Glomerular visceral epithelial cell (primary cell): ENCODE measurements around the gene COL20A1.

Experiments used
- DNase-seq: peaks from one replicate; pipeline ENCODE4 v3.0.0-alpha.2; 2016; ENCODE audit errors: extremely low spot score

COL20A1 gene

DNA sequence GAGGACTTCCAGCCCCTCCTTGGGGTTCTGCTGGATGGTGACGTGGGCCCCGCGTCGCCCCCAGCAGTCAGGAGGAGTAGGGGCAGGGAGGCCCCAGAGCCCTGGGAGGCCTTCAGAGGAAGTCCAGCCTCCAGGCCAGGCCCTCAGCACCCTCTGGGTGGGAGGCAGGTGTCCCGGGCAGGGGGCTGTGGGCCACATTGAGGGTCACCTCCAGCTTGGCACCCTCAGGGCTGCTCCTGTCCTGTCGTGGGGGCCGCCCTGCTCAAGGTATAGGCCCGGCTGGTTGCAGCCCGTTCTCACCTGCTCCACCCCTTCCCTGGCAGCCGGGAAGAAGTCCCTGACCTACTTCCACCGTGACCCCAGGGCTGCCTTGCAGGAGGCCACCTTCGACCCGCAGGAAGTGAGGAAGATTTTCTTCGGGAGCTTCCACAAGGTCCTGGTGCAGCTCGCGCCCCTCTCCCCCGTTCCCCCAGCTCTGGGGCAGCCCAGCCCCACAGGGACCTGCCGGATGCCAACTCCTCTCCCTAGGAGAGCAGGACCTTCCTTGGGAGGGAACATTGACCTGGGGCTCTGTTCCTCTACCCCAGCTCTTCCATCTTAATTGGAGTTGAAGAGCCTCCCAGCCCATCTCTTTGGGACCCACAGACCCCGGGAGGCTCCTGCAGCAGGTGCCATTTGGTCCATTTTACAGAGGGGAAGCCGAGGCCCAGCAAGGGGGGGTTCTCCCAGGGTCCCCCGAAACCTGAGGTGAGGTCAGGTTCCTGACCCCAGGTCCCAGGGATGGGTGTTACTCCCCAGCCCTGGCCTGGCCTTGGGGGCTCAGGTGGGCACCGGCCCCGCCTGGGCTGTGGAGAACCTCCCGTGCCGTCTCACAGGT lies 26.4 kb downstream of the COL20A1 start:
- no peak for DNase-seq

DNA sequence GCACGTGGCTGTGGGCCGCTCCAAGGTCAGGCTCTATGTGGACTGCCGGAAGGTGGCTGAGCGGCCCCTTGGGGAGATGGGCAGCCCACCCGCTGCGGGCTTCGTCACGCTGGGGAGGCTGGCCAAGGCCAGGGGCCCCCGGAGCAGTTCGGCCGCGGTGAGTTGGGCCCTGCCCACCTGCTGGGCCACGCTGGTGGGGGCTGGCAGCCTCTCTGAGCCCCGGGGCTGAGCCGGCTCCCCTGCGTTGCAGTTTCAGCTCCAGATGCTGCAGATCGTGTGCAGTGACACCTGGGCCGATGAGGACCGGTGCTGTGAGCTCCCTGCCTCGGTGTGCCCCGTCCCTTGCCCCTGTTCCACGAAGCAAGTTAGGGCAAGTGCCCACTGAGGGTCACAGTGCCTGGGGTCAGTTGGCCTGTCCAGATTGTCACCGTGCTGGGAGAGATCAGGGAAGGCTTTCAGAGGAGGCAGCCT lies 27.1 kb downstream of the COL20A1 start:
- DNase-seq = no peak

DNA sequence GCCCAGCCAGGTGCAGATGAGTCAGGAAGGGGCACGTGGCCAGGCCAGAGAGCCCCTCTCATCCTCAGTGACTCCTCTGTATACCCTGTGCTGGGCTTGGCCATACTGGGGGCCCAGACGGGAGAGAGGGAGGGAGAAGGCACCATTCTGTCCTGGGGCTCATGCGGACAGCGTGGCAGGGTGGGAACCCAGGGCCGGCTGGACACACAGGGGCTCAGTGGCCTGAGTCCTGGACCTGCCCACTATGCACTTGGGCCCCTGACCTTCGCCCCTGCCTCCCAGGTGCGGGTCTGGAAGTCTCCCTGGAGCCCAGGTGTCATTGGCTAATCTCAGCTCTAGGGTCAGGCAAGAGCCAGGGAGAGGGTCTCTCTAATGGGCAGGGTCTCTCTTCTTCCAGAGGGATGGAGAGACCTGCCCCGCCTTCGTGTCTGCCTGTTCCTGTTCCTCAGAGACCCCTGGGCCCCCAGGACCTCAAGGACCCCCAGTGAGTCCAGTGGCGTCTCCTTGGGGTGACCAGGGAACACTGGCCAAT lies 27.7 kb downstream of the COL20A1 start:
- DNase-seq = no peak

DNA sequence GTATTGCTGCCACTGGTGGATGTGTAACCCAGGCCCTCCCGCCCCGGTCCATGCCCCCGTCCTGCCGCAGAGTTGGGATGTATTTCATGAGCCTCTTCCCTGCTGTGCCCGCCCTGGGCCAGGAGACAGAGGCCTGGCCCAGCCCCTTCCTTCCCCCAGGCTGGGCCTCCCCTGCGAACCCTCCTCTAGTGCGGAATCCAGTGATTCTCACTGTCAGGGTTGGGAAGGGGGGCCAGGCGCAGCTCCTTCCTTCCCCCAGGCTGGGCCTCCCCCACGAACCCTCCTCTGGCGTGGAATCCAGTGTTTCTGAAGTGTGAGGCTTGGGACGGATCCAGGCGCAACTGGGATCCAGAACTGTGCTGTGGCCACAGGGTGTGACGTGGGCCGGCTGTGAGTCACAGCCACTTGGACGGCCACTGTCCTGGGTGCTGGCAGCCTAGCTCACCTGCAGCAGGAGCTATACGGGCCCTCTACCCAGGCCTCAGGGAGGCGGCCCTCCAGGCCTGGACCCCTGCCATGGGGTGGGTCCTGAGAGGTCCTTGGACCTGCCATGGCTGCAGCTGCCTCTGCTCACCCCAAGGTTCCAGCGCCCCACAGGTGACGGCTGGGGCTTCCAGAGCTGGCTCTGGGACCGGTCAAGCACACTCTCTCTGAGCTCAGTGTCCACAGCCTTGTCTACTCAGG lies 28.3 kb downstream of the COL20A1 start:
- no peak for DNase-seq

DNA sequence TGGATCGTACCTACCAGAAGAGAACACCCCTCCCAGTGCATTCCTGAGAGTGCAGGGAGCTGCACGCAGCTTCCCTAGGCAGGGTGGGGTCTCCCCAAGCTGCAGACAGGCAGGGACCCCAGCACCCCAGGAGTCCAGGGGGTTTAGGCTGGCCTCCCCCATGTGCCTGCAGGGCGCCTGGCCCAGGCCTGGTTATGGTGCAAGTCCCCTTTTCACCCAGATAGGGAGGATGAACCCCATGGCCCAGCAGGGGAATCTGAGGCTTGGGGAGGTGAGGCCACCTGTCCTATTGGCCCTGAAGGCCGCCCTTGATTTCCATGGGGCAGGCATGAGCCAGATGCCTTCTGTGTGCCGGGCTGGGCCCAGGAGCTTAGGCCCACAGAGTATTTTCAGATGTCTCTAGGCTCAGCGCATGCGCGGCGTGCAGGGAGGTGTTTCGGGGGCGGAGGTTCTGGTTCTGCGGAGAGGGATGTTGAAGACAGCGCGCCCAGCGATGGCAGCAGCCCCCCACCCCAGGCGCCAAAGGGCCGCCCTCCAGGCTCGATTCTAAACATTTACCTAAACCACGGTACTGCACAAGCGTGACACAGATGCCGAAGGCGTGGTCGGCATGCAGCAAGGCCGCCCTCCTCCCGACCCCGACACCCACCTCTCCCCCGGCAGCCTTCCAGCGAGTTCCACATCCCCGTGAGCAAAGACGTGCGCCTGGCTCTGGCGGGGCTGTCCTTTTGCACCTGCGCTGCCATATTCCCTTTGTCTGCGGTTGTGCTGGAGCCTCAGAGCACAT lies 29.4 kb downstream of the COL20A1 start:
- DNase-seq = no peak

DNA sequence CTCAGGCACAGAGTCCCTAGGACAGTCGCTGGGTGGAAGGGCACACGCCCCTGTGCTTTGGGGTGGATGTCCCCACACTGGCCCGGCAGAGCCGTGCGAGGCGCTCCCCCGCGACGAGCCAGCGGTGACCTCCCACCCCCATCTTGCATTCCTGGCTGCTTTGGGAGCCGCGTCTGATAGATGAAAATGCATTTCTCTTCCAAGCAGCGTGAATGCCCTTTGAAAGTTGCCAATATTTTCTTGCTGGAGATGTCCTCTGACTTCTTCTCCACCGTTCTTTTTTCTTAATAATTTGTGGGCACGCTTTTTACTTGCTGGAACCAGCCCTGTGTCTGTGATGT lies 29.9 kb downstream of the COL20A1 start:
- DNase-seq = no peak

DNA sequence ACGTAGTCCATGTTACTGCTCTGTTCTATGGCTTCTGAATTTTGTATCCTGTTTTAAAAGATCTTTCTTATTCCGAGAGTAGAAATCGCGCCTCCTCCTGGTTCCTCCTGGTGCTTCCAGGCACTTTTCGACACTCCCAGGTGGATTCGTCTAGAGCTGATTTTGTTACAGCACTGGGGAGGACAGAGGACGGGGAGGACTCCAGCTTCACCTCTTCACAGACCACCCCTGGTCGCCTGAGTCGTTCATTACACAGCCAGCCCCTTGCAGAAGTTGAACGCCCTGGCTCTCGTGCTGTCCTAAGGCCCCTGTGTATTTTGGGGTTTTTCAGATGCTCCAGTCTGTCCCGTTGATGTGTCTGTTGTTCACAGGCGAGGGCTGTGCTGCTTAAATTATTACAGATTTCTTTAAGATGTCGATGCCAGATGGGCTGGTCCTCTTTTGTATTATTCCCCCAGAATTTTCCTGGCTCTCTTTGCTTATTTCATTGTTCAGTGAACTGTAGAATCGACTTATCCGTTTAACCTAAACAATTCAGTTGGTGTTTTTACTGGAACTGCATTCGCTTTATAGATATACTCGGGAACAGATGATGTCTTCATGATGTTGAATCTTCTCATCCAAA lies 30.5 kb downstream of the COL20A1 start:
- no peak for DNase-seq

DNA sequence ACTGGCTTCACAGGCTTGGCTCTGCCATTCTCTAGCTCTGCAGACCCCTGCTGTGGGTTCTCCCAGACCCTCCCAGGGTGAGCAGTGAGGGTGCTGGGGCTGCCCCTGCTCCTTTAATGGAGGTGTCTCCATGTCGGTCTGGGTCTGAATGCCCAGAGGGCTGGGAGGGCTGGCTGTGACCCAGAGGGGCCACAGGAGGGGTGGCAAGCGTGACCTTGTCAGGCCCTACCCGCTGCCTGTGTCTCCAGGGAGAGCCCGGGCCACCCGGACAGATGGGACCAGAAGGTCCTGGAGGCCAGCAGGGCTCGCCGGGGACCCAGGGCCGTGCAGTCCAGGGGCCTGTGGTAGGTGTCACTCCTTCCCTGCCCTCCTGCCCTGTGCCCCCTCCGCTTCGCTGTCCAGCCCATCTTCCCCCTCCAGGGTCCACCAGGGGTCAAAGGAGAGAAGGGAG lies 32.1 kb downstream of the COL20A1 start:
- DNase-seq = no peak

DNA sequence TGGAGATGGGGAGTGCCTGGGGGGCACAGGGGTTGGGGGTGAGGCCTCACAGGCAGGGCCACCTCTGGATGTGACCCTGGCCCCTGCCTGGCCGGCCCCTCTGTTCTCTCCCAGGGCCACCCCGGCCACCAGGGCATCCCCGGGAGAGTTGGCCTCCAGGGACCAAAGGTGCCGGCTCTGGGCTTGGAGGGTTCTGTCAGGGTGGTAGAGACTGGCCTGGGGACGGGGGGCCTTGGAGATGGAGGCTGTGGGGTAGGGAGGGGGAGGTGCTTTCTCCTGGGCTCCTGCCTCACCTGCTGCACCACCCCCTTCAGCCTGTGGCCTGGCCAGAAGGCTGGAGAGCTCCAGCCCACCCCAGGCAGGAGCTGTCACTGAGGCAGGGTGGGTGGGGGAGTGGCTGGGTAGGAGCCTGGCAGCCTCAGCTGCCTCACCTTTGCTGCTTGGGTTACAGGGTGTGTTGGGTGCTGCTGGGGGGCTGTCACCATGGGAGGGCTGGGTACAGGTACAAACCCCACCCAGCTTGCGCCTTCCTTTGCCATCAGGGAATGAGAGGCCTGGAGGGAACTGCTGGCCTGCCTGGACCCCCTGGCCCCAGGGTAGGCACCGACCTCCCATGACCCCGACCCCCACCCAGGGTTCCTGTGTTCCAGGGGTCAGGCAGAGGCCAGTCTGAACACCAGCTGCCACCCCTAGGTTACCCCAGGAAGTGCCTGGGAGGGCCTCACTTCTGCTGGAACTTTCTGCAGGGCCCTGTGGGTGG lies 32.7 kb downstream of the COL20A1 start:
- no peak for DNase-seq

DNA sequence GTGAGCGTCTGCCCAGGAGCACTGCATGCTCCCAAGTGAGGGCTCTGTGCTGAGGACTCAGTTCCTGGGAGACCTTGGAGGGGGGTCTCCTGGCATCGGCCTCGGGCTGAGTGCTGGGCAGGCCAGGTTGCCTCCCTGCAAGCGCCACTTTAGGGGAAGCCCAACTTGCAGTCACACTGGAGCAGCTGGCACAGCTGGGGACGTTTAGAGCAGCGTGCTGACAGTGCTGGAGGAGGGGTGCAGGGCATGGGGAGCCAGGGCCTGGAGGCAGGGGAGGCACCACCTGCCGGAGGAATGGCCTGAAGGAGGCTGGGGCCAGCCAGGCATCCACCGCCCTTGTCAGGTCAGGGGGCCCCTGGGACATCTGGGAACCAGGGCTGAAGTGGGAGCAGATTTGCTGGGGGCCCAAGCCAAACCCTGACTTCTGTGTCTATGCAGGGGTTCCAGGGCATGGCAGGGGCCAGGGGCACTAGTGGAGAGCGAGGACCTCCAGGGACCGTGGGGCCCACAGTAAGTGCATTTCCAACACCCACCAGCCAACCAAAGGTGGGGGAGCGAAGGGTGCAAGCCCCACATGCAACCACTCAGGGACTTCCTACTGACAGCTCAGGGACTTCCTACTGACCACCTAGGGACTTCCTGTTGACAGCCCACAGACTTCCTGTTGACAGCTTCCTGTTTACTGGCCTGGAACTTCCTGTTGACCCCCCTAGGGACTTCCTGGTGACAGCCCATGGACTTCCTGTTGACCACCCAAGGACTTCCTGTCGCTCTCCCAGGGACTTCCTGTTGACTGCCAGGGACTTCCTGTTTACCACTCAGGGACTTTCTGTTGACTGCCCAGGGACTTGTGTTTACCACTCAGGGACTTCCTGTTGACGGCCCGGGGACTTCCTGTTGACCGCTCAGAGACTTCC lies 33.6 kb downstream of the COL20A1 start:
- no peak for DNase-seq

DNA sequence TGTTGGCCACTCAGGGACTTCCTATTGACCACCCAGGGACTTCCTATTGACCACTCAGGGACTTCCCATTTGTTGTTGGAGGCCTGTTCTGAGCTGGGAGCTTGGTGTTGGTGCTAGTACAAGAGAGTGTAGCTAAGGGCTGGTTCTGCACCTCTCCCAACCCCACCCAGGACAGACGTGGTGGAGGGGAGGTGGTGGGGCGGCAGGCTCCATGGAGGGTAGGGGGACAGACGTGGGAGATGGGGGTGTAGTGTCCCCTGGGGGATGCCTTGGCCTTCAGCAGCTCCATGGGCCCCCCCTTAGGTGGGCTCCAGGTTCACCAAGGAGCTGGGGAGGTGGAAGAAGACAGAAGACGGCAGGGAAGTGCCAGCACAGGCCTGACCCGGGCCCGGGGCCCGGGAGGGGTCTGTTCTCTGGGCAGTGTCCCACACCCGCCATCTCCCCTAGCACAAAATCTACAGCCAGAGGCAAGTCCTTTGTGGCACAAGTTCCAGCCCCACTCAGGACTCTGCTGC lies 34.3 kb downstream of the COL20A1 start:
- DNase-seq = no peak

DNA sequence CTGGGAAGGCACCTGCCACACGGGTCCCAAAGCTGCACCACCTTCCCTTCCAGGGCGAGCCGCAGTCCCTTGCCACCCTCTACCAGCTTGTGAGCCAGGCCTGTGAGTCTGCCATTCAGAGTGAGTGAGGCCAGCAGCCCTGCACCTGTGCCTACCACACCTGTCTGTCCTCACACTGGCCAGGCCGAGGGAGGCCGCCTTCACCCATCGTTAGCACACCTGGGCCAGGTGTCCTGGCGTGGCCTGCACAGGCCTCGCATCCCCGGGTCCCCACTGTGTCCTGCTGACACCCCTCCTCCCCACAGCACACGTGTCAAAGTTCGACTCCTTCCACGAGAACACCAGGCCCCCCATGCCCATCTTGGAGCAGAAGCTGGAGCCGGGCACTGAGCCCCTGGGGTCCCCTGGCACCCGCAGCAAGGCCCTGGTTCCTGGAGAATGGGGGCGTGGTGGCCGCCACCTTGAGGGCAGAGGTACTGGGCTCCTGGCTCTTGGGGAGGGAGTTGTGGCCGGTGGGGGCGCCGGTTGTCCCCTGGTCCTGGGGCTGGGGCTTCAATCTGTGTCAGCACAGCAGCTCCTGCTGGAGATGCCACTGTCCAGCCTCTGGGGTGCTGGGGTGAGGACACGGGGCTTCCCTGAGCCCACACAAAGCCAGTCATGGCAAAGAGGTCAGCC lies 35.2 kb downstream of the COL20A1 start:
- no peak for DNase-seq

DNA sequence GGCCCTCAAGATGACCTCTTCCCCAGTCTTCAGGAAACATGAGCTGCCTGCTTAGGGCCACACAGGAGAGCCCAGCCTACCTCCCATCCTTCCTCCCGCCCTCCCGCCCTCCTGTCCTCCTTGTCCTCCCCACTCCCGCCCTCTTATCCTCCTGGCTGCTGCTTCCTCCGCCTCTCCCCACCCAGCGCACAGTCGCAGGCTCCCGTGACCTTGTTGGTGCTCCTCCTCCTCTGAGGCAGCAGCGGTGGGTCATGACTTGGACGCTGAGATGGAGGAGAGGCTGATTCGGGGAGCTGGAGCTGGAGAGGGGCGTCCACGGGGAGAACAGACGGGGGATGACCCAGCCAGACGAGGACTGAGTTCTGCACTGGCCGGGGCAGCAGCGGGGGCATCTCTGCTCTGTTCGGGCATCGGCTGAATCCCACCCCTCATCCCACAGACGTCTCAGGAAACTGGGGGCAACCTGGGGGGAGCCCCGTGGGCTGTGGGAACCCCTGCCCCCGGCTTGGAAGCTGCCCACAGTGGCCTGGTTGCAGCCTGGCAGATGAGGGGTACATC lies 35.8 kb downstream of the COL20A1 start:
- DNase-seq = no peak

DNA sequence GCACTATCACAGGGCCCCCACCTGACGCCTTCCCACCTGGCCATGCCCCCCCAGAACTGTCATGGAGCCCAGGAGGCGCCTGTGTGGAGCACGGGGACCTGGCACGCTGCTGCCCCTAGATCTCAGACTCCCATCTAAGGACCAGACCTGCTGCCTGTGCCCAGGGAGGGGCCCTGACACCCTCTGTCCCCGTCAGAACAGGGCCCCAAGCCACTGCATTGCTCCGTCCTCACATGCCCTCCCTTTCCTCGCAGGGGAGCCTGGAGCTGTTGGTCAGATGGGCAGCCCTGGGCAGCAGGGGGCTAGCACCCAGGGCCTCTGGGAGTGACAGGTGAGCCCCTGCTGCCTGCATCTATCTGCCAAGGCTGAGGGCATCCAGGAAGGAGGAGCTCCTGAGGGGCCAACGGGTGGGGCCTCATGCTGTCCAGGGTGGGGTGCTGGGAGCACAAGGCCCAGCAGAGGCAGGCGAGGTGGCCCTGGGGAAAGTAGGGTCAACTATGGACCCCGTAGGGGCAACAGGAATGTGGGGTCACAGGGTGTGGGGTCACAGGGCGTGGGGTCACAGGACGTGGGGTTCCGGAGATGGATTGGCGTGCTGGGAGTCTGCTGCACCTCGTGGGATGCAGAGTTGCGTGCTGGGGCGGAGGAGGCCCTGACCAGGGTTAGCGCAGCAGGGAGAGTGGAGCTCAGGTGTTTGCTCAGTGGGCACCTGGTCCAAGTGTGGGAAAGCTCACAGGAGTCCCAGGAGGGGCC lies 36.5 kb downstream of the COL20A1 start:
- no peak for DNase-seq

DNA sequence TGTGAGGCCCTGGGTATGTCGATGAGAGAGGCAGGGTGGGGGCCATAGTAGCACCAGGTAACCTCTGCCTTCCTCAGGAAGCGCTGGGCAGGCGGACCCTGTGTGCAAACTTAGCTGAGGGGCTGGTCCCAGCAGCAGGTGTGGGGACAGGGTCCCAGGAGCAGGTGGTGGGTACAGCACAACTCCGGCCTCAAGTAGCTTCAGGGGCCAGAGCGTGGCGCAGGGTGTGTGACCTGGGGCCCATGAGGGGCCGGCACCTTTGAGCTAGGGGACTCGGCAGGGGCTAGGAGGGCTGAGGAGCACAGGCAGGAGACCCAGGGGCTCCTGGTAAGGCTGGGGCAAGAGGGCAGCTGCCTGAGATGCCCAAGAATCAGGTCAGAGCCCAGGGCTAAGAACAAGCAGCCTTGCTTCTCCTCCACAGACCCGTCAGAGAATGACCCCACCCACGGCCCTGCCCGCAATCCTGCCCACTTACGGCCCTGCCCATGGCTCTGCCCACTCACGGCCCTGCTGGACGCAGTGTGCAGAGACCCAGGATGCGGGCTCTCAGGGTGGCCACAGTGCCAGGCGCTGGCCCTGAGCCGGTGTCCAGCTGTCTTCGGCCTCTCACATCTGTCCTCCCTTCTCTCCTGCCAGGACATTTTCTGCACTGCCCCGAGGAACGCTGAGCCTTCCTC lies 37.2 kb downstream of the COL20A1 start:
- no peak for DNase-seq

DNA sequence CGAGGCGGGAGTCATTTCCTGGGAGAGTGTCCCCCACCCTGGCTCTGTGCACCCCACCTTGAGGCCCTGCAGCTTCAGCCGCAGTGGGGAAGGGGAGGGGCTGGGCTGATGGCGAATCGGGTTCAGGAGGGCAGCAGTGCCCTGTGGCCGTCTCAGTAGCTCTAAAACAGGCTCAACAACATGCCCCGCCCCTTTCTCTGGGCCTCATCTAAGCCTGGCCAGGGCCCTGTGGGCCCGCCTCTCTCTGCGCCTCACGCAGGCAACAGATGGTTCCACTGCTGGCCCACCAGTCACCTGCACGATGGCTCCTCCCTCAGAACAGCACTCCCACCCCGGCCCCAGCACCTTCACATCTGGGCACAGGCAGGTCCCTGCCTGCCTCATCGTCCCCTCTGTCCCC lies 38.0 kb downstream of the COL20A1 start:
- DNase-seq = no peak

DNA sequence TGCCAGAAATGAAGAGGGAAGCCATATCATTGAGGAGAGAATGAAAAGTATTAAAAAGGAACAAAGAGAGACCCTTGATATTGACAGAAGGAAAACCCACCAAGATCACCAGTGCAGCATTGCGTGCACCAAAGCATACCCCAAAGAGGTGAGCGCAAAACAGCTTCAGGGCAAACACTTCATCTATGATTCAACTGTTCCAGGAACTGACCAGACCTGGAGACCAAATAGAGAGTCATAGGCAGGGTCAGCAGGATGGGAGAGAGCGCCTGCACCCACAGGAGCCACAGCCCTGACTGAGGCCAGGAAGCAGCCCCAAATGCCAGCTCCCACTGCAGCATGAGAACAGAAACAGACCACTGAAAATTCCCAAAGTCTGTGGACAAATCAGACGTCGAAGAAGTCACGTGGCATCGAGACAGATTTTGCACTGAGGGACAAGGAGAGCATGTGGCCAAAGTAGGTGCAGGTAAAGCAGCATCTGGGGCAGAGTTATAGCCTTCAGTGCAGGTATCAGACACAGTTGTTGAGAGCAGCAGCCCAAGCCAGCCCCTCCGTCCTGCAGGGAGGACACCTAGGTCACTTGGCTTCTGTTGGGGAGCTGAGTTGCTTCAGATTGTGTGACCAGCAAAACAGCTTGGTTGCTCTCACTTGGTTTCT lies 38.9 kb downstream of the COL20A1 start:
- DNase-seq = no peak
